ENCODE results near the gene CLDN9. TPM values are rescaled to one million over a fixed set of nuclear protein-coding genes. Genes with fewer than 3 reads are reported as not detected.

CLDN9 gene
- polyA plus RNA-seq, 2 of the 4 experiments (the other 2 are of a cell fraction), result 0.03 to 0.06 TPM

GRCh38 chr16:3009568-3010390 lies 2.9 kb upstream of the CLDN9 start:
- TF ChIP-seq NPAS2 (CRISPR knock-in tag; IDR thresholded peaks at IDR 0.05; ENCODE audit: borderline replicate concordance), result no peak
- no peak for TF ChIP-seq HEYL (CRISPR knock-in tag; IDR thresholded peaks at IDR 0.05)
- no peak for TF ChIP-seq ESRRA (IDR thresholded peaks at IDR 0.05; ENCODE audit: borderline replicate concordance, low read length)
- no peak for TF ChIP-seq FOXS1 (CRISPR knock-in tag; IDR thresholded peaks at IDR 0.05)
- no peak for TF ChIP-seq CHD2 (IDR thresholded peaks at IDR 0.05; ENCODE audit: low read length, partially characterized antibody)
- no peak for TF ChIP-seq NFE2L2 (conservative IDR thresholded peaks at IDR 0.05; ENCODE audit: low read length)
- TF ChIP-seq TP53 (CRISPR knock-in tag; IDR thresholded peaks at IDR 0.05), result no peak
- no peak for TF ChIP-seq BCL3 (IDR thresholded peaks at IDR 0.05)
- no peak for TF ChIP-seq ZNF302 (CRISPR knock-in tag; IDR thresholded peaks at IDR 0.05)
- no peak for TF ChIP-seq EP300 (IDR thresholded peaks at IDR 0.05)
- no peak for TF ChIP-seq HOXB5 (CRISPR knock-in tag; IDR thresholded peaks at IDR 0.05)
- no peak for TF ChIP-seq POLR2AphosphoS2 (conservative IDR thresholded peaks at IDR 0.05; ENCODE audit: low read length)
- TF ChIP-seq MAX (IDR thresholded peaks at IDR 0.05), result no peak
- TF ChIP-seq BHLHE40 (IDR thresholded peaks at IDR 0.05; ENCODE audit: low read depth, low read length), result no peak
- no peak for TF ChIP-seq GATA3 (IDR thresholded peaks at IDR 0.05; ENCODE audit: borderline replicate concordance)
- TF ChIP-seq HOXA7 (CRISPR knock-in tag; IDR thresholded peaks at IDR 0.05), result no peak
- Histone ChIP-seq H3K4me2 (no peak overlapping the region), H3K4me1 (peaks cover 23% of the 10 kb centered on the region), H3K27ac (0 out of 6 replicates have a peak overlapping the region, but pooled peaks of 1 of the 2 experiments have one; percentile 1), H3K4me3 (no peak overlapping the region), H3K9me3 (no peaks in the 10 kb centered on the region)
- no peak for ATAC-seq
- CTCF ChIA-PET, result interaction anchor here (0.9 to 14.8 kb wide), 5 partner anchors 11 to 83 kb away, joined by 3 to 214 read pairs (median 3); partner anchors contain the start of genes CLDN6, HCFC1R1, THOC6 and TNFRSF12A
- POLR2A ChIA-PET, result interaction anchor here (3.7 kb wide), 1 partner anchor 11 kb away, joined by 31 read pairs; the partner anchor contains the start of gene TNFRSF12A
- no peak for FAIRE-seq
- DNase-seq (ENCODE audit: low read depth in 1 of 2, low spot score in 1 of 2), result no peak
- 86% methylated on average over 19 of the region's 21 CpGs for WGBS (ENCODE audit: missing lambda C conversion rate)

- ChIA-PET POLR2A (interaction anchor here (3.7 kb wide), 1 partner anchor 11 kb away, joined by 31 read pairs; the partner anchor contains the start of gene TNFRSF12A), CTCF (interaction anchor here (0.9 to 14.8 kb wide), 4 partner anchors 10 to 40 kb away, joined by 3 to 214 read pairs (median 58); partner anchors contain the start of genes CLDN6, HCFC1R1, THOC6 and TNFRSF12A)
- TF ChIP-seq RFX5 (IDR thresholded peaks at IDR 0.05) (no peak), ATOH8 (CRISPR knock-in tag; IDR thresholded peaks at IDR 0.05; ENCODE audit: low read depth) (no peak), HEYL (CRISPR knock-in tag; IDR thresholded peaks at IDR 0.05) (no peak), NPAS2 (CRISPR knock-in tag; IDR thresholded peaks at IDR 0.05; ENCODE audit: borderline replicate concordance) (no peak), HOXA7 (CRISPR knock-in tag; IDR thresholded peaks at IDR 0.05) (no peak), RNF2 (IDR thresholded peaks at IDR 0.05; ENCODE audit: borderline replicate concordance, low read depth) (no peak)
- Histone ChIP-seq H3K4me2 (no peak overlapping the region), H3K9me3 (no peaks in the 10 kb centered on the region), H3K4me3 (no peak overlapping the region), H3K4me1 (peaks cover 20% of the 10 kb centered on the region), H3K27ac (no peak overlapping the region)
- WGBS (ENCODE audit: missing lambda C conversion rate), result 93% methylated on average over 7 of the region's 8 CpGs
- ATAC-seq, result no peak
- no peak for DNase-seq (ENCODE audit: low read depth in 1 of 2, low spot score in 1 of 2)
- FAIRE-seq, result no peak
Measured at GRCh38 chr16:3010510-3010909, 2.2 kb upstream of the CLDN9 start.

GRCh38 chr16:3012246-3012645 lies 477 bp upstream of the CLDN9 start:
- Histone ChIP-seq H3K4me1 (peaks cover 15% of the 10 kb centered on the region), H3K9me3 (no peaks in the 10 kb centered on the region), H3K27ac (no peak overlapping the region; a peak in 1 of 6 replicates), H3K4me3 (no peak overlapping the region), H3K4me2 (no peak overlapping the region)
- CTCF ChIA-PET, result interaction anchor here (0.9 to 14.8 kb wide), 3 partner anchors 8 to 17 kb away, joined by 4 to 214 read pairs (median 112); partner anchors contain the start of genes CLDN6, HCFC1R1, THOC6 and TNFRSF12A
- WGBS (ENCODE audit: missing lambda C conversion rate), result 88% methylated on average over 17 of the region's 19 CpGs
- ATAC-seq (no peak), DNase-seq (ENCODE audit: low read depth in 1 of 2, low spot score in 1 of 2) (no peak), FAIRE-seq (no peak)
- no peak for TF ChIP-seq CEBPB (IDR thresholded peaks at IDR 0.05)
- TF ChIP-seq E2F6 (IDR thresholded peaks at IDR 0.05; ENCODE audit: borderline replicate concordance, low read depth), result no peak
- TF ChIP-seq RFX5 (IDR thresholded peaks at IDR 0.05), result no peak
- no peak for TF ChIP-seq KDM1A (IDR thresholded peaks at IDR 0.05; ENCODE audit: low read depth)
- no peak for TF ChIP-seq HOXA7 (CRISPR knock-in tag; IDR thresholded peaks at IDR 0.05)
- POLR2A ChIA-PET, result interaction anchor here (3.7 kb wide), 1 partner anchor 9 kb away, joined by 31 read pairs; the partner anchor contains the start of gene TNFRSF12A

All from A549 (cell line).